ENCODE measurements around the gene TOGARAM2.

TOGARAM2 gene

DNA sequence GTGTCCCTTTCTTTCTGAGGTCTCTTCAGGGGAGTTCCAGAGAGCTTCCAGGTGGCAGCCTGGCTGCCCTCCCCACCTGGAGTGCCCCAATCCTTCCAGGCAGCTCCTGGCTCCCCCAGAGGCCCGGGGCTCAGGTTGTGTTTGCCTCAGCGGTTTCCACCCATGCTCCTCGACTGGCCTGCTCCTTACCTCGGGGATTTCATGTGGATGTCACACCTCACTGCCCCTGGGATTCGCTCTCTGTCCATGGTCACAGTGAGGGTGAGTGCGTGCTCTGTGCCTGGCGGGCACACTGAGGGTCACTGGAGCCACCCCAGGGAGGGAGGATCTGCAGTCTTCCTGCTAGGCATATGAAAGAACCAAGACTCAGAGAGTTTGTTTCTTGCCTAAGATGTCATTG is 2.1 kb upstream of the TOGARAM2 start:
- Histone ChIP-seq H3K9ac (ENCODE audit: insufficient read length) (no peak overlapping the region), H3K9me3 (ENCODE audit: low read depth, low read length) (no peaks in the 10 kb centered on the region), H3K4me3 (no peak overlapping the region), H3K36me3 (ENCODE audit: insufficient read depth, low read length) (no peaks in the 10 kb centered on the region), H3K27ac (no peak overlapping the region)
- no peak for DNase-seq (ENCODE audit: low read depth, low spot score)
- TF ChIP-seq FOXP2 (optimal IDR thresholded peaks at IDR 0.05; ENCODE audit: control extremely low read depth, extremely low read length, insufficient read depth) (no peak), POLR2AphosphoS5 (IDR thresholded peaks at IDR 0.05; ENCODE audit: borderline replicate concordance, low read depth, low read length) (no peak), EZH2 (IDR thresholded peaks at IDR 0.05) (no peak)

DNA sequence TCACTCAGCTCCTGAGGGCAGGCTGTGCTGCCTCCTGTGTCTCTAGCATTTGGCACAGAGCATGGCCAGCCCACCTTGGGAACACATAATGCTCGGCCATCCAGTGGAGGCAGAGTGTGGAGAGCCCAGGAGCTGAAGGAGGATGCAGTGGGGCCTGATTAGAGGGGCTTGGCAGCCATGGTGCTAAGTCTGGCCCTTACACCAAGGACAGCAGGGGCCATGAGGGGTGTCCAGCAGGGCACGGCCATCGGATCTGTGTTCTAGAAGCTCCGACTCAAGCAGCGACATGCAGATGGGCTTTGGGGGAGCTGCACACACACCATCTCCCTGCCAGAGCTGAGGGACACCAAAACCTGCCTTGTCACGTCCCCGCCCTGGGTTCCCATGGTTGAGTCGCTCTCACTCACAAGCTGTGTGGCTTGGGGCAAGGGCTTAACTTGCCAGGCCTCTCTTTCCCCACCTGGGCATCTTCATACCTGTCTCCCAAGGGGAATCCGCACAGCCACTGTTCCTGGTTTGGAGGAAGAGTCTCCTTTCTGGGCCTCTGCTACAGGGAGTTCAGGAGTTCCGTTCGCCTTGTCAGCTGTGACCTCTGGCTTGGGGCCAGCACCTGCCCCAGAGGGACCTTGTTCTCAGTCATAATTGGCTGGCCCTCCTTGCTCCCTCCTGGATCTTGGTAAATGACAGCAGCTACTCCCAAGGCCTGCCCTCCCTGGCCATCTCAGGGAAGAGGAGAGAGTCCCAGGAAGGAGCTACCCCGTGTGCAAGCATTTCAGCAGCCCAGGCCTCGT is 1.3 kb upstream of the TOGARAM2 start:
- Histone ChIP-seq H3K4me3 (no peak overlapping the region), H3K36me3 (ENCODE audit: insufficient read depth, low read length) (no peaks in the 10 kb centered on the region), H3K27ac (no peak overlapping the region), H3K9ac (ENCODE audit: insufficient read length) (no peak overlapping the region), H3K9me3 (ENCODE audit: low read depth, low read length) (no peaks in the 10 kb centered on the region)
- DNase-seq (ENCODE audit: low read depth, low spot score), result no peak
- TF ChIP-seq POLR2AphosphoS5 (IDR thresholded peaks at IDR 0.05; ENCODE audit: borderline replicate concordance, low read depth, low read length), result no peak
- no peak for TF ChIP-seq EZH2 (IDR thresholded peaks at IDR 0.05)
- no peak for TF ChIP-seq FOXP2 (optimal IDR thresholded peaks at IDR 0.05; ENCODE audit: control extremely low read depth, extremely low read length, insufficient read depth)

DNA sequence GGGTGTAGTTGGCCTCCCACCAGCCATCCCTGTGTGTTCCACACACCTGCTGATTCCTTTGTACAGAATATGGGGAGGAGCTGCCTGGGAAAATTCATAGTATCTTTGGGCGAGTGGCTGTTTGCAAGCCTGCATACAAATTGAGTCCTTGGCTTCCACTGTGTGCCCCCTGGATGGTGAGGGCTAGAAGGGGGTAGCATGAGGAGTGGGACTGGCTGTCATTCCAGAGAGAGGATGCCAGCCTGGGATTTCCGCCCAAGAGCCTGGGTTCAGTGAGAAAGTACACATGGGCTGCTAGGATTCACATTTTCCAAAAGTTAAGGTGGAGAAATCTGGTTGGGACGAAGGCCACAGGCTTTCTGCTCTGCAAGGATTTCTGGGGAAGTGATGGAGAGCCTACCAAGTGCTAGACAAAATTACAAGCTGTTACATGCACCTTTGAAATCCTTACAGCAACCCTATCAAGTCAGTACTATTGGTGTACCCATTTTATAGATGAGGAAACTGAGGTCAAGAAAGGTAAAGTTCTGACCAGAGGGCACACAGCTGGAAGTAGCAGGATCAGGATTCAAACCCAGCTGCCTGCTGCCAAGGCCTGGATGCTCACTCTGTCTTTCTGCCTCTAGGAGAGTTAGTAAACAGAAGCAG is 606 bp upstream of the TOGARAM2 start:
- Histone ChIP-seq H3K4me3 (no peak overlapping the region), H3K36me3 (ENCODE audit: insufficient read depth, low read length) (no peaks in the 10 kb centered on the region), H3K27ac (no peak overlapping the region), H3K9ac (ENCODE audit: insufficient read length) (no peak overlapping the region), H3K9me3 (ENCODE audit: low read depth, low read length) (no peaks in the 10 kb centered on the region)
- no peak for DNase-seq (ENCODE audit: low read depth, low spot score)
- TF ChIP-seq POLR2AphosphoS5 (IDR thresholded peaks at IDR 0.05; ENCODE audit: borderline replicate concordance, low read depth, low read length), result no peak
- no peak for TF ChIP-seq EZH2 (IDR thresholded peaks at IDR 0.05)
- TF ChIP-seq FOXP2 (optimal IDR thresholded peaks at IDR 0.05; ENCODE audit: control extremely low read depth, extremely low read length, insufficient read depth), result no peak

DNA sequence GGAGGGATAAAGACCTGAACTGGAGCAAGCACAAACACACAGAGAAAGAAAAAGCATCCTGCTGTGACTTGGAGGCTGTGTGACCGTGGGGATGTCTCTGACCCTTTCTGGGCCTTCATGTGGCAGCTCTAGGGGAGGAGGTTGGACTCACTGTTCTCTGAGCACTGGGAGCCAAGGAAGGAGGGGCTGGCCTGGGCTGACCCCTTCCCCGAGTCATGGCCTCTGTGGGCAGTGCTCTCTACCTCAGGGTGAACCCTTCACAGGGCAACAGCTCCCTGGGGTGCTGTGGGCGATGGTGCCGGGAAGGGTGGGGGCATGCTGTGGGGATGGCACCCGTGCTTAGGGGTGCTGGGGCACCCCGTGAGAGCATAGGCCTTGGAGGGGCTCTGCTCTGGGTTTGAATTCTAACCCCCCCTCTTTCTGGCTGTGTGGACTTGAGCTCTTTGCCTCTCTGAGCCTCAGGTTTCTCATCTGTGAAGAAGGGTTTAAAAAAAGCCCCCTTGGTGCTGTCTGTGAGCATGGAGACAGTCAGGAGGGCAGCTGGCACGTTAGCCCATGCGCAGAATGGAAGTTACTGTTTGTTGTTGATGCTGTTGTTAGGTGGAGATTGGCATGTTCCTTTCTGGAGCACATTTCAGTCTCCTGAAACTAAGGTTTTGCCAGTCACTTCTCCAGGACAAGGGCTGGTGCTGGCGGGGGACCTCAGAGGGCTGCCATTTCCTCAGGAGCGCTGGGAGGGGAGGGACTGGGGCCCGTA is 700 bp downstream of the TOGARAM2 start:
- no peak for DNase-seq (ENCODE audit: low read depth, low spot score)
- H3K4me3 ChIP-seq, result no peak overlapping the region
- H3K36me3 ChIP-seq (ENCODE audit: insufficient read depth, low read length), result no peaks in the 10 kb centered on the region
- H3K9me3 ChIP-seq (ENCODE audit: low read depth, low read length), result no peaks in the 10 kb centered on the region
- no peak overlapping the region for H3K9ac ChIP-seq (ENCODE audit: insufficient read length)
- no peak for TF ChIP-seq EZH2 (IDR thresholded peaks at IDR 0.05)
- TF ChIP-seq POLR2AphosphoS5 (IDR thresholded peaks at IDR 0.05; ENCODE audit: borderline replicate concordance, low read depth, low read length), result no peak
- TF ChIP-seq FOXP2 (optimal IDR thresholded peaks at IDR 0.05; ENCODE audit: control extremely low read depth, extremely low read length, insufficient read depth), result no peak
- H3K27ac ChIP-seq, result no peak overlapping the region

DNA sequence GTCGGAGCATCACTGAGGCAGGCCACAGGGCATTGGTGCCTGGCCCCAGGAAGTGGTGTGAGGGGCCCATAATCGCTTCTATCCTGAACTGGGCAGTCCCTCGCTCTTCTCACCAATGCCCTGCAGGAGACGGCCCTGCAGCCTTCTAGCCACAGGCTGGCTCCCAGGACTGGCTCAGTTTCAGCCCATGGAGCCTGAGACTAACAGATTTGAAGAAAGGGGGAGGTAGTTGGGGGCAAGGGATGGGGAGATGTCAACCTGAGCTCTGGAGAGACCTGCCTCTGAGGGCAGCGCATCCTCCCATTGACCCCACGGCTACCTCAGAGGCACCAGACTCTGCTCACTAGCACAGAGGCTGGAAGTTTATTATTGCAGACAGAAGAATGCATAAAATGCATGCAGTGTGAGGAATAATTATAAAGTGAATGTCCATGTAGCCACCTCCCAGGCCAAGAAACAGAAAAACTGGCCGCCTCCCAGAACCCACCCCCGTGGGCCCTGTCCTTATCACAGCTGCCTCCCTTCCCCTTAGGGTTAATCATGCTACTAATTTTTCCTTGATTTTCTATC is 1.4 kb downstream of the TOGARAM2 start:
- H3K4me3 ChIP-seq, result no peak overlapping the region
- no peak for DNase-seq (ENCODE audit: low read depth, low spot score)
- no peak overlapping the region for H3K27ac ChIP-seq
- TF ChIP-seq EZH2 (IDR thresholded peaks at IDR 0.05) (no peak), POLR2AphosphoS5 (IDR thresholded peaks at IDR 0.05; ENCODE audit: borderline replicate concordance, low read depth, low read length) (no peak), FOXP2 (optimal IDR thresholded peaks at IDR 0.05; ENCODE audit: control extremely low read depth, extremely low read length, insufficient read depth) (no peak)
- H3K9me3 ChIP-seq (ENCODE audit: low read depth, low read length), result no peaks in the 10 kb centered on the region
- H3K9ac ChIP-seq (ENCODE audit: insufficient read length), result no peak overlapping the region
- H3K36me3 ChIP-seq (ENCODE audit: insufficient read depth, low read length), result no peaks in the 10 kb centered on the region

DNA sequence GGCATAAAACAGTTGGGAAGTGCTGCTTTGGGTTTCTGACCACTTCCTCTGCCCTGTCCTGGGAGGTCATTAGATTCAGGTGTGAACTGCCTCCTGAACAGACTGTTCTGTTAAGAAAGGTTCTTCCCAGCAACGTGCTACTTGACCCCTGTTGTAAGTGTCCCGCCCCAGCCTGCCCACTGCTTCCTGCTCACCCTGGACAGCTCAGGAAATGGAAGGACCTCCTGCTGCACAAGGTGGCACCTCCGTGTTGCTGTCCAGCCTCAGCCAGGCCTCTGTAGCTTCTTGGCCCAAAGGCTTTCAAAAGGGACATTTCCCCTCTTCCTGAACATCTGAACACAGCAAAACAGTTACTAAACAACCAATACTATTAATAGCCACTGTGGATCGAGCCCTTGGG is 5.3 kb downstream of the TOGARAM2 start:
- H3K9me3 ChIP-seq (ENCODE audit: low read depth, low read length), result no peaks in the 10 kb centered on the region
- no peaks in the 10 kb centered on the region for H3K36me3 ChIP-seq (ENCODE audit: insufficient read depth, low read length)
- TF ChIP-seq POLR2AphosphoS5 (IDR thresholded peaks at IDR 0.05; ENCODE audit: borderline replicate concordance, low read depth, low read length) (no peak), FOXP2 (optimal IDR thresholded peaks at IDR 0.05; ENCODE audit: control extremely low read depth, extremely low read length, insufficient read depth) (no peak), EZH2 (IDR thresholded peaks at IDR 0.05) (no peak)
- H3K9ac ChIP-seq (ENCODE audit: insufficient read length), result no peak overlapping the region
- no peak for DNase-seq (ENCODE audit: low read depth, low spot score)
- no peak overlapping the region for H3K27ac ChIP-seq
- no peak overlapping the region for H3K4me3 ChIP-seq

DNA sequence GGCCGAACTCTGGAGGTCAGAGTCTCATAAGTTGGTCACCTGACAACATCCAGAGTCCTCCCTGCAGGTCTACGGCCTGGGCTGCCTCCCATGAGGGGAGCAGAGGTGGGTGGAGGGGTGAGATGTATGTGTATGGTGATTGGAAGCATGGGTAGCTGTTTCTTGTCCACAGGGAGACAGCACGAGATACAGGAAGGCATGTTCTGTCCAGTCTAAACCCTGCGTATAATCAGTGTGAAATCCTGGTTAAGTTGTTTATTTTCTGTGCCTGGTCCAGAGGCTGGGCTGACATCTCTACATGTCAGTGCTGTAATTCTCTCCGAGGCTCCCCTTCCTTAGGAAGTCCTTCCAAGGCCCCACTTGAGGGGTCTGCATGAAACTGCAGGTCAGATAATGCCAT is 8.9 kb downstream of the TOGARAM2 start:
- no peak for TF ChIP-seq EZH2 (IDR thresholded peaks at IDR 0.05)
- no peak for TF ChIP-seq FOXP2 (optimal IDR thresholded peaks at IDR 0.05; ENCODE audit: control extremely low read depth, extremely low read length, insufficient read depth)
- no peak for TF ChIP-seq POLR2AphosphoS5 (IDR thresholded peaks at IDR 0.05; ENCODE audit: borderline replicate concordance, low read depth, low read length)
- Histone ChIP-seq H3K27ac (no peak overlapping the region), H3K9ac (ENCODE audit: insufficient read length) (no peak overlapping the region), H3K36me3 (ENCODE audit: insufficient read depth, low read length) (no peaks in the 10 kb centered on the region), H3K4me3 (no peak overlapping the region), H3K9me3 (ENCODE audit: low read depth, low read length) (no peaks in the 10 kb centered on the region)
- DNase-seq (ENCODE audit: low read depth, low spot score), result no peak

DNA sequence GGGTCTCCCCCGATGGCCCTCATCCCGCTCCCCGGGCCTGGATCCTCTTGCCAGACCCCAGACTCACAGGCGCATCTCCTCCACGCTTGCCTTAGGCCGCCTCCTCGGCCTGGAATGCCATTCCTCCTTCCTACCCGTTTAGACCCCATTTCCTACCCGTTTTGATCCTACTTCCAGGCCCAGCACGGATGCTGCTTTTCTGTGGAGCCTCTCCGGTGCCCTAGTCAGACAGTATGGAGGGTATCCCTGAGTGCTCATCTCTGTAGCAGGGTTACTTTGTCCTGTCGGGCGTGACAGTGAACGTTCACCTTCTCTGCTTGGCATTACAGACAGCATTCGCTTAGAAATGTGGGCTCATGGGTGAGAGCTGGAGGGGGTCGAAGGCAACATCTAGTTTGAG is 9.3 kb downstream of the TOGARAM2 start:
- Histone ChIP-seq H3K27ac (no peak overlapping the region), H3K4me3 (no peak overlapping the region), H3K9me3 (ENCODE audit: low read depth, low read length) (no peaks in the 10 kb centered on the region), H3K36me3 (ENCODE audit: insufficient read depth, low read length) (no peaks in the 10 kb centered on the region), H3K9ac (ENCODE audit: insufficient read length) (no peak overlapping the region)
- DNase-seq (ENCODE audit: low read depth, low spot score), result no peak
- TF ChIP-seq POLR2AphosphoS5 (IDR thresholded peaks at IDR 0.05; ENCODE audit: borderline replicate concordance, low read depth, low read length) (no peak), EZH2 (IDR thresholded peaks at IDR 0.05) (no peak), FOXP2 (optimal IDR thresholded peaks at IDR 0.05; ENCODE audit: control extremely low read depth, extremely low read length, insufficient read depth) (no peak)

Data from SK-N-MC (cell line).